Mucosa of gallbladder (tissue), 1 donor: Measurements from ENCODE around the gene TRIM46. TPM values are rescaled to one million over a fixed set of nuclear protein-coding genes. Genes with fewer than 3 reads are reported as not detected.
"Not testable (repeated sequence)": the region's sequence is repeated elsewhere in the genome, so short reads cannot be mapped to it uniquely, and the experiment has no call there.

Experiments used
- DNase-seq: peaks from one replicate; pipeline ENCODE4 v3.0.0-alpha.2; 2020; ENCODE audit warnings: low spot score
- total RNA-seq: library from RNA; stranded (reverse); gene quantifications from one replicate; pipeline ENCODE4 v1.2.1, GENCODE V29; 2021
- donor health status: DM: no; HTN: no; CAD: no.

TRIM46 gene
- total RNA-seq, 1 donor from 2014 or later, result 0.83 TPM

GRCh38 chr1:155205035-155205434, 31.4 kb downstream of the TRIM46 start:
- no peak for DNase-seq

DNA sequence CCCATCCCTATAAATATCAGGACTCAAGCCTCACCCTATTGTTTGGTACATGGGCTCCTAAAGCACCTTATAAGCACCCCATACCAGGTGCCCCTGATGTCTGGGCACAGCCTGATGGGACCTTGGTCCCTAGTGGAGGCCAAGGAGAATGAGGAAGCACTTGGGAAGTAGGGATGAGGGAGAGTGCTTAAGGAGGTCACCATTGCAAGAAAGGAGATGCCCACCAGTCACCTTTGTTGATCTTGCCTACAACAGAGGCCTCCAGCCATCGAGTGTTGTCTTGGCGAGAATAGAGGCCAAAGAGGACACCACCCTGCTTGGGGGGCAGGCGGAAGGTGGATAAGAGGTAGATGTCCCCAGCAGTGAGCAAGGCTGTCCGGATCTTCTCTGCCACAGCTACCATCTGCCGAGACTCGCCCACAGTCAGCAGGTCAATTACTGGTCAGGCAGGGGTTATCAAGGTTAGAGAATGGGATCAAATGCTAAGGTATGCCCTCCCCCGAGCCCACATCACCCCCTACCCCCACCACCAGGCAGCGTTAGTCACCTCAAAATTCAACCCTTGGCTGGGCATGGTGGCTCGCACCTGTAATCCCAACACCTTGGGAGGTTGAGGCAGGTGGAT, 32.4 kb downstream of the TRIM46 start:
- DNase-seq, result no peak

GRCh38 chr1:155206891-155207805, 33.5 kb downstream of the TRIM46 start:
- DNase-seq, result peak; percentile 86

- DNase-seq, result no peak
These were observed 34.3 kb downstream of the TRIM46 start, which contains the start of gene THBS3 for GRCh38 chr1:155207806-155208540. THBS3 (minus strand) TSS chr1:155207897; CDS start chr1:155207876, 21 bp downstream.

DNA sequence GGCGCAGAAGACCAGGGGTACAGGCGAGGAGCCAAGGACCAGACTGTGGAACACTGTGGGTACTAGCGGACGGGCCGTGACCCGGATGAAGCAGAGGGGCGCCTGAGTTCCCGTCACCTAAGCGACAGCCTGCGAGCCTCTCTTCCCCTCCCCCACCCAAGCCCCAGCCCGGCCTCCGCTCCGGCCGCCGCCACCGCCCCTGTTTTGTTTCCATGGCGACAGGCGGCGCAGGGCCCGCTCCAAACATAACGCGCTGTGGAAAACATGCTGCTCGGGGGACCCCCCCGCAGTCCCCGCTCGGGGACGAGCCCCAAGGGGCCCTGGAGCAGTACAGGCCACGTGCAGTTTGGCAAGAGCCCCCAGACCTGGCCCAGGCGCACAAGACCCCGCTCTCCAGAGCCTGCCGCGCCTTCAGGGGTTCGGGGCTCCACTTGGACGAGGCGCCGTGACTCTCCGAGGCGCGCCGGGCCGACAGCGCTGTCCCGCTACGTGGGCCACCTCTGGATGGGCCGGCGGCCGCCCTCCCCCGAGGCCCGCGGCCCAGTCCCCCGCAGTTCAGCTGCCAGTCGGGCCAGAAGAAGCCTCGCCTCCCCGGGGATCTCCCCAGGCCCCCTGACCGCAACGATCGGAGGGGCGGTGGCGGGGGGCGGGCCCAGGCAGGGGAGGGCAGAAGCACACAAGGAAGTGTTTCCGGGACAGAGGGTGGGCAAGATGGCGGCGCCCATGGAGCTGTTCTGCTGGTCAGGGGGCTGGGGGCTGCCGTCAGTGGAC, 35.1 kb downstream of the TRIM46 start, which contains the start of gene MTX1:
MTX1 (plus strand) TSS at position 155 of the 771 bp plus-strand sequence; CDS start at position 265, 110 bp downstream.
- peak; percentile 82 for DNase-seq

GRCh38 chr1:155209312-155209721, 35.7 kb downstream of the TRIM46 start:
- DNase-seq, result no peak

- no peak for DNase-seq
These were observed 36.9 kb downstream of the TRIM46 start for GRCh38 chr1:155210314-155211104.

DNA sequence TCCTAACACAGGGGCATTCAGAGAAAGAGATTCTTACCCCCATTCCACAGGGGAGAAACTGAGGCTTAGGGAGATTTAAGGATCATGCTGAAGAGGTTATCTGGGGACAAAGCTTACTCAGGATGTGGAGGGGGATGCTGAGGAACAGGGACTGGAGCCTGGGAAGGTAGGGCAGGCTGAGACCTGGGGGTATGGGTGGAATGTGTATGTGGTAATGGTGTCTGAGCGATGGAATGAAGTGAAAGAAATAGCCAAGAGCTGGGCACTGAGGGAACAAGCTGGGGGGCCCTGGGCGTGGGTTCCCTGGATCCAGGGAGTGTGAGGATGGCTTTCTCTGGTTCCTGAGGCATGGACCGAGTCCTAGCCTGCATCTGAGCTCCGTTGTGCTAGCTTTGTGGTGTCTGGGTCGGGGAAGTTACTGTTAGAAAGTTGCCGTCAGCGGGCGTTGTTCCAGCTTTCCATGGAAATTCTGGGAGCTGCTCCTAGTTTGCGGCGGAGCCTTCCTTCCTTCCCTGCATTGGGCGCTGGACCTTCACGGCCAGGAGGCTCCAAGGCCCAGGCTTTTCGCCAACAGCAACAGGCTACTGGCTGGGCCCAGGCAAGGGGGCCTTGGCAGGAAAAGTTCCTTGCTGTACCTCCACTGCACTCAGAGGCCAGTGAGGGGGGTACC, 37.9 kb downstream of the TRIM46 start:
- not testable (repeated sequence) for DNase-seq

GRCh38 chr1:155212051-155212440, 38.4 kb downstream of the TRIM46 start:
- DNase-seq, result not testable (repeated sequence)

DNA sequence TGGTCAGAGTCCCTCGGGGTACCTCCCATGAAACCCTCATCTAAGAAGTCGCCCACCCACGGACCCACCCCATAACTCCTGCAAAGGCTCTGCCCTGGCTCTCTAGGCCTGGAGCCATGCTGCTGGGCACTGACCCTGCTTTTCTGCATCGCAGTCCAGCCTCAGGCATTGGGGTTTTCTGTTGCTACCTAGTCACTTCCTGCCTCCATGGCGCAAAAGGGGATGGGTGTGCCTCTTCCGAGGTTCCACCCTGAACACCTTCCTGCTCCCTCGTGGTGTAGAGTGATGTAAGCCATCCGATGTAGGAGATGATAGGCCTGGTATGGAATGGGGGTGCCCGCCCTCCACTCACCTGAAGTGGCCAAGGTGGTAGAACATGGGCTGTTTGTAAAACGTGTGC, 41.1 kb downstream of the TRIM46 start:
- not testable (repeated sequence) for DNase-seq

DNA sequence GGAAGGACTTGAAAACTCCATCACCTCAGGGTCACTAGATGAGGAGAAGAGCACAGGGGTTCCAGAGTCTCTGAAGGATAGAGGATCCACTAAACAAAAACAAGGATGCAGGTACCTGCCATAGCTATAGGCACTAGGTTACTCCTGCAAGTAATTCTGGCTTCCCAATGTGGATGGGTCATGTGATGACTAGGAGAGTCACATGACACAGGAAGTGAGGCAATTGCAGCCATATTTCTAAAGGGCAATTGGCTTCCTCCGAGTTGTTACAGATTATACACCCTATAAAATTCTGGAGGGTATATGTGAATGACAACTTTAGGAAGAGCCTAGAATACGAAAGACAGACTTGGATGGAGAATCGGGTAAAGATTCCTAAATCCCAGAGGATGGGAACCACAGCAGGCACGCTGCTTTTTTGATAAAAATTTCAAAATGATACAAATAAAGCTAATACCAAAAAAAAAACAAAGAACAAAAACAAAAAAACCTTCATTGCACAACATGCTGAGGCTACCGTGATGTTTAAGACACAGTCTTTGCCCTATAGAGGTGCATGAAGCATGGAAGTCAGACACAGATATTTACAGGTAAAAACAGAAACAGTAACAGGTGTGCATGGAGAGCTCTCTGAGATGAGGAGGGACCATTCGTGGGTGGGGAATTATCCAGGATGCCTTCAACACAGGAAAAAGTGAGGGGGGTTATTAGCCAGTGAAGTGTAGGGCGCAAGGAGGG, 45.4 kb downstream of the TRIM46 start:
- DNase-seq, result peak; percentile 69

DNA sequence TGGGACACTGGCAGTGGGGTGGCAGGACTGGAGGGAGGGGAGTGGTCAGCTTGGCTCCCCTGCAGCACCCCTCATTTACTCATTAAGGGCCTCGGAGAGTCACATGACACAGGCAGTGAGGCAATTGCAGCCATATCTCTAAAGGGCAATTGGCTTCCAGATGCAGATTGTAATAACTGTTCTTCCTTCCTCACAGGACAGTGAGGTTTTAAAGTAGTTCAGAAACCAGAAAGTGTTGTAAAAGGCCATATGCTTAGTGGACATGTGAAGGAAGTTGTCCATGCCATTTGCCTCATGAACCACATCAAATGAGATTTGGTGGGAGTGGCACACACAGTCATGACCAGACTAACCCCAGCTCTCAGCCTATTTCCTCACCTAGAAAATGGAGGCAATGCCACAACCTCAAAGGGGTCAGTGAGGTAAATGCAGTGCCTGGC, 46.0 kb downstream of the TRIM46 start:
- DNase-seq, result no peak

GRCh38 chr1:155220211-155220965, 46.7 kb downstream of the TRIM46 start:
- not testable (repeated sequence) for DNase-seq

- no peak for DNase-seq
These were observed 49.4 kb downstream of the TRIM46 start for GRCh38 chr1:155223047-155223446.

DNA sequence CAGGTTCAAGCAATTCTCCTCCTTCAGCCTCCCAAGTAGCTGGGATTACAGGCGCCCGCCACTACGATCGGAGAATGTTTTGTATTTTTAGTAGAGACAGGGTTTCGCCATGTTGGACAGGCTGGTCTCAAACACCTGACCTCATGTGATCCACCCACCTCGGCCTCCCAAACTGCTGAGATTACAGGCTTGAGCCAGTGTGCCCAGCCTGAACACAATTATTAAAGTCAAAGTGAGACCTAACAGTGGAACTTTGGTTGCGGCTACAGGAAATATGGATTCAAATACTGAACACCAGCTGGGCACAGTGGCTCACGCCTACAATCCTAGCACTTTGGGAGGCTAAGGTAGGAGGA, 51.7 kb downstream of the TRIM46 start:
- not testable (repeated sequence) for DNase-seq

DNA sequence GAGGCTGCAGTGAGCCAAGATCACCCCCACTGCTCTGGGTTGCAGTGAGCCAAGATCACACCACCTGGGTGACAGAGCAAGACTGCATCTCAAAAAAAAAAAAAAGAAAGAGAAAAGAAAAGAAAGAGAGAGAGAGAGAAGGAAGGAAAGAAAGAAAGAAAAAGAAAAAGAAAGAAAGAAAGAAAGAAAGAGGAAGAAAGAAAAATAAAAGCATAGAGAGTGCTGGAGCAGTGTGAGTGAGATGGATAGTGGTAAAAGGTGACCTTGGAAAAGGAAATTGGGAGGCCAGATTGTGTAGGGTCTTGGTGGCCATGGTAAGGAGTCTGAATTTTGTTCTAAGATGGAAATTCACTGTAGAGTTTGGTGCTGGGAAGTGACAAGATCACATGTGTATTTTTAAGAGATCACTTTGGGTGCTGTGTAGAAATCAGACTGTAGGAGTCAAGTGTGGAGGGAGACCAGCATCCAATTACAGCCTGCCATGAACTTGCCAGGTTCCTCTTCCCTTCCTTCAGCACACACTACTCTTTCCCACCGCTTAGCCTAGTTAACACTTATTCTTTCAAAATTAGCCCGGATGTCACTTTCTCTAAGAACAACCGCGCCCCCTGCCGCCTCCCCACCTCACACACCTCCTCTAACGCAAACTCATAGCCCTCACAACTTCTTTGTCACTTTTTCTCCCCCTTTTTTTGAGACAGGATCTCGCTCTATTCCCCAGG, 52.7 kb downstream of the TRIM46 start:
- peak; percentile 71 for DNase-seq

DNA sequence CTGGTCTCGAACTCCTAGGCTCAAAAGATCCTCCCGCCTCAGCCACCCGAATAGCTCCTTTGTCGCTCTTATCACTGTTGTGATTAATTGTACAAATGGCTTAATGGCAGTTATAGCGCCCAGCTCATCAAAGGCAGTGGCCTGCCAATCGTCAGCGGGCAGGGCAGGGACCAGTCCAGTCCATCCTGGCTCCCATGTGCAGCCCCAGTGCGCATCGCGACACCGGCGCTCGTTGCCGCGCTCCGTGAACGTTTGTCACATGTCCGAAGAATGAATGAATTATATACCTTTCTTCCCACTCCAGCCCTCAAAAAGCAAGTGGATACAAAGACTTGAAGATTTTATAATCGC, 53.2 kb downstream of the TRIM46 start:
- no peak for DNase-seq
